HG02763 (cell line): ENCODE data around the gene EXD3.

Experiments used
- ATAC-seq: cut with Tn5 transposase; IDR thresholded peaks from one replicate; pipeline ENCODE4 v1.9.1; 2021; ENCODE audit warnings: mild to moderate bottlenecking, moderate library complexity; ENCODE audit not compliant: unreplicated experiment

The EXD3 gene

GRCh38 chr9:137309368-137310188 lies 113.4 kb downstream of the EXD3 start:
- no peak for ATAC-seq

GRCh38 chr9:137308057-137308619 lies 114.8 kb downstream of the EXD3 start:
- ATAC-seq, result no peak

- ATAC-seq, result no peak
Observed at GRCh38 chr9:137307255-137308056, 115.5 kb downstream of the EXD3 start.

GRCh38 chr9:137306850-137307254 lies 116.1 kb downstream of the EXD3 start:
- no peak for ATAC-seq

- ATAC-seq, result no peak
Observed at GRCh38 chr9:137306066-137306849, 116.7 kb downstream of the EXD3 start.

- no peak for ATAC-seq
Observed at GRCh38 chr9:137305798-137306065, 117.2 kb downstream of the EXD3 start.

GRCh38 chr9:137305060-137305797 lies 117.7 kb downstream of the EXD3 start:
- ATAC-seq, result no peak

GRCh38 chr9:137304383-137305059 lies 118.4 kb downstream of the EXD3 start:
- no peak for ATAC-seq

- ATAC-seq, result no peak
Observed at GRCh38 chr9:137303893-137304382, 119.0 kb downstream of the EXD3 start.

GRCh38 chr9:137303151-137303892 lies 119.6 kb downstream of the EXD3 start:
- ATAC-seq, result no peak

- ATAC-seq, result peak; percentile 41
Observed at GRCh38 chr9:137302449-137303150, 120.4 kb downstream of the EXD3 start.

- ATAC-seq, result peak; percentile 78
Observed at GRCh38 chr9:137302118-137302448, 120.9 kb downstream of the EXD3 start, which contains the start of gene NRARP. NRARP (minus strand) TSS chr9:137302271; CDS start chr9:137301928, 343 bp downstream.

GRCh38 chr9:137301081-137301947 lies 121.6 kb downstream of the EXD3 start:
- peak; percentile 9 for ATAC-seq

GRCh38 chr9:137300567-137301080 lies 122.3 kb downstream of the EXD3 start:
- no peak for ATAC-seq

GRCh38 chr9:137299938-137300337 lies 123.0 kb downstream of the EXD3 start:
- ATAC-seq, result no peak

- ATAC-seq, result no peak
Observed at GRCh38 chr9:137299203-137299565, 123.8 kb downstream of the EXD3 start.
